Smooth muscle cell (in vitro differentiated cells): ENCODE data around the gene ISOC1. TPM values are rescaled to one million over a fixed set of nuclear protein-coding genes. Genes with fewer than 3 reads are reported as not detected.

Experiments
- DNase-seq: peaks from one replicate; lab custom pipeline; 2025; ENCODE audit not compliant: unreplicated experiment; lab: John Stamatoyannopoulos, UW
- H2AFZ ChIP-seq: fragments of 200-600 bp; sonication (generic); 2 replicates; pipeline ENCODE4 v1.6.0; 2016; ENCODE audit warnings: antibody characterized with exemption, low read depth, mild to moderate bottlenecking
- H3F3A ChIP-seq: fragments of 200-600 bp; sonication (generic); 2 replicates; pipeline ENCODE4 v1.6.0; 2017; ENCODE audit warnings: antibody characterized with exemption, low read depth
- H3K27ac ChIP-seq: fragments of 200-600 bp; sonication (generic); 2 replicates; pipeline ENCODE4 v1.5.1; 2016; ENCODE audit warnings: low read depth, mild to moderate bottlenecking
- H3K27me3 ChIP-seq: fragments of 200-600 bp; sonication (generic); 2 replicates; pipeline ENCODE4 v1.6.1; 2016; ENCODE audit warnings: low read depth, mild to moderate bottlenecking
- H3K36me3 ChIP-seq: fragments of 200-600 bp; sonication (generic); 2 replicates; pipeline ENCODE4 v1.5.1; 2016; ENCODE audit warnings: low read depth
- H3K4me1 ChIP-seq: fragments of 200-600 bp; sonication (generic); 2 replicates; pipeline ENCODE4 v1.5.1; 2016; ENCODE audit warnings: low read depth
- H3K4me2 ChIP-seq: fragments of 200-600 bp; sonication (generic); 2 replicates; pipeline ENCODE4 v1.6.0; 2016; ENCODE audit warnings: mild to moderate bottlenecking
- H3K4me3 ChIP-seq: fragments of 200-600 bp; sonication (generic); 2 replicates; pipeline ENCODE4 v1.5.1; 2016; ENCODE audit warnings: mild to moderate bottlenecking
- H3K79me2 ChIP-seq: fragments of 200-600 bp; sonication (generic); 2 replicates; pipeline ENCODE4 v1.6.0; 2016; ENCODE audit warnings: low read depth, mild to moderate bottlenecking
- H3K9ac ChIP-seq: fragments of 200-600 bp; sonication (generic); 2 replicates; pipeline ENCODE4 v1.6.0; 2016; ENCODE audit warnings: low read depth
- H3K9me3 ChIP-seq: fragments of 200-600 bp; sonication (generic); replicated peaks from 2 replicates; pipeline ENCODE4 v1.5.1; 2016; ENCODE audit warnings: low read depth
- H4K20me1 ChIP-seq: fragments of 200-600 bp; sonication (generic); 2 replicates; pipeline ENCODE4 v1.6.0; 2016; ENCODE audit warnings: low read depth
- CTCF ChIP-seq: fragments of 200-600 bp; sonication (generic); IDR thresholded peaks from 2 replicates; pipeline ENCODE4 v1.5.1; 2017; ENCODE audit warnings: borderline replicate concordance, mild to moderate bottlenecking, antibody characterized with exemption; ENCODE audit not compliant: insufficient read depth, poor library complexity, severe bottlenecking
- WGBS: methylation state at CpG from one replicate; pipeline ENCODE4 v1.1.7; 2016; ENCODE audit warnings: low lambda C conversion rate; 5-methylcytosine and 5-hydroxymethylcytosine counted together
- polyA plus RNA-seq: library from polyadenylated mRNA; unstranded; fragments of >200 nt; fragmentation: Nextera tagmentation; extraction: Ambion mirVana; gene quantifications from 2 replicates; pipeline ENCODE4 v1.2.1, GENCODE V29; 2016
- total RNA-seq: library from RNA; depleted of rRNA; stranded (reverse); fragments of >200 nt; gene quantifications from 2 replicates; pipeline ENCODE4 v1.2.3, GENCODE V29; 2014

Gene ISOC1
- total and polyA plus RNA-seq, 2 experiments from 2014 or later, result 15.3 to 16.2 TPM

- Histone ChIP-seq H3K36me3 (no peaks in the 10 kb centered on the region), H3K79me2 (no peaks in the 10 kb centered on the region), H4K20me1 (no peaks in the 10 kb centered on the region), H3K4me3 (no peak overlapping the region), H3K9ac (no peak overlapping the region), H3K27ac (no peak overlapping the region), H3F3A (no peaks in the 10 kb centered on the region), H3K9me3 (no peaks in the 10 kb centered on the region), H3K4me2 (no peak overlapping the region), H2AFZ (no peak overlapping the region), H3K4me1 (no peaks in the 10 kb centered on the region), H3K27me3 (no peaks in the 10 kb centered on the region)
- TF ChIP-seq CTCF, result no peak
- DNase-seq, result no peak
Observed at GRCh38 chr5:129118405-129118804, 23.9 kb downstream of the ISOC1 start.

GRCh38 chr5:129118826-129119225, 24.3 kb downstream of the ISOC1 start:
- Histone ChIP-seq H3K4me1 (no peaks in the 10 kb centered on the region), H3K4me3 (no peak overlapping the region), H3K79me2 (no peaks in the 10 kb centered on the region), H4K20me1 (no peaks in the 10 kb centered on the region), H3K27ac (no peak overlapping the region), H3K27me3 (no peaks in the 10 kb centered on the region), H3K4me2 (no peak overlapping the region), H3K36me3 (no peaks in the 10 kb centered on the region), H3K9ac (no peak overlapping the region), H3F3A (no peaks in the 10 kb centered on the region), H2AFZ (no peak overlapping the region), H3K9me3 (no peaks in the 10 kb centered on the region)
- TF ChIP-seq CTCF, result no peak
- 85% methylated on average over 2 of the region's 2 CpGs for WGBS
- no peak for DNase-seq

GRCh38 chr5:129120158-129120581, 25.6 kb downstream of the ISOC1 start:
- no peaks in the 10 kb centered on the region for H3K27me3 ChIP-seq
- no peaks in the 10 kb centered on the region for H3K36me3 ChIP-seq
- no peaks in the 10 kb centered on the region for H3F3A ChIP-seq
- no peak overlapping the region for H3K9ac ChIP-seq
- no peaks in the 10 kb centered on the region for H3K4me1 ChIP-seq
- no peak for TF ChIP-seq CTCF
- H4K20me1 ChIP-seq, result no peaks in the 10 kb centered on the region
- no peaks in the 10 kb centered on the region for H3K9me3 ChIP-seq
- 84% methylated on average over 3 of the region's 3 CpGs for WGBS
- no peak overlapping the region for H3K27ac ChIP-seq
- no peak overlapping the region for H3K4me2 ChIP-seq
- DNase-seq, result no peak
- no peaks in the 10 kb centered on the region for H3K79me2 ChIP-seq
- H2AFZ ChIP-seq, result no peak overlapping the region
- no peak overlapping the region for H3K4me3 ChIP-seq

GRCh38 chr5:129122560-129122959, 28.0 kb downstream of the ISOC1 start:
- no peaks in the 10 kb centered on the region for H3K9me3 ChIP-seq
- no peaks in the 10 kb centered on the region for H4K20me1 ChIP-seq
- no peaks in the 10 kb centered on the region for H3K79me2 ChIP-seq
- H3K27ac ChIP-seq, result no peak overlapping the region
- H3K4me3 ChIP-seq, result no peak overlapping the region
- no peak for DNase-seq
- no peak overlapping the region for H3K9ac ChIP-seq
- H3K27me3 ChIP-seq, result no peaks in the 10 kb centered on the region
- no peaks in the 10 kb centered on the region for H3F3A ChIP-seq
- no peaks in the 10 kb centered on the region for H3K4me1 ChIP-seq
- no peak overlapping the region for H3K4me2 ChIP-seq
- no peaks in the 10 kb centered on the region for H3K36me3 ChIP-seq
- TF ChIP-seq CTCF, result no peak
- H2AFZ ChIP-seq, result no peak overlapping the region
